Effector memory CD4-positive, alpha-beta T cell (primary cell): ENCODE measurements around the gene TEX101.

Experiments used
- DNase-seq, 3 donors: peaks; one replicate each; pipeline ENCODE4 v3.0.0-alpha.2; 2020
- H3K27ac ChIP-seq: 2 replicates; pipeline ENCODE4 v1.7.0; 2013; ENCODE audit warnings: mild to moderate bottlenecking, low read length, moderate library complexity; ENCODE audit not compliant: insufficient read depth, poor library complexity, severe bottlenecking
- H3K27me3 ChIP-seq: replicated peaks from 2 replicates; pipeline ENCODE4 v1.7.0; 2013; ENCODE audit warnings: mild to moderate bottlenecking, low read length; ENCODE audit not compliant: insufficient read depth, control insufficient read depth, poor library complexity, severe bottlenecking
- H3K36me3 ChIP-seq: 2 replicates; pipeline ENCODE4 v1.7.0; 2013; ENCODE audit warnings: mild to moderate bottlenecking, low read length, moderate library complexity; ENCODE audit not compliant: control insufficient read depth, insufficient read depth
- H3K4me1 ChIP-seq: 2 replicates; pipeline ENCODE4 v1.7.0; 2013; ENCODE audit warnings: low read length, mild to moderate bottlenecking; ENCODE audit not compliant: control insufficient read depth, insufficient read depth, poor library complexity, severe bottlenecking
- H3K4me3 ChIP-seq: 2 replicates; pipeline ENCODE4 v1.7.0; 2013; ENCODE audit warnings: low read length, low read depth, mild to moderate bottlenecking; ENCODE audit not compliant: insufficient read depth, poor library complexity, severe bottlenecking
- H3K9me3 ChIP-seq: 2 replicates; pipeline ENCODE4 v1.7.0; 2013; ENCODE audit warnings: mild to moderate bottlenecking, low read length, moderate library complexity; ENCODE audit not compliant: control insufficient read depth

The TEX101 gene

DNA sequence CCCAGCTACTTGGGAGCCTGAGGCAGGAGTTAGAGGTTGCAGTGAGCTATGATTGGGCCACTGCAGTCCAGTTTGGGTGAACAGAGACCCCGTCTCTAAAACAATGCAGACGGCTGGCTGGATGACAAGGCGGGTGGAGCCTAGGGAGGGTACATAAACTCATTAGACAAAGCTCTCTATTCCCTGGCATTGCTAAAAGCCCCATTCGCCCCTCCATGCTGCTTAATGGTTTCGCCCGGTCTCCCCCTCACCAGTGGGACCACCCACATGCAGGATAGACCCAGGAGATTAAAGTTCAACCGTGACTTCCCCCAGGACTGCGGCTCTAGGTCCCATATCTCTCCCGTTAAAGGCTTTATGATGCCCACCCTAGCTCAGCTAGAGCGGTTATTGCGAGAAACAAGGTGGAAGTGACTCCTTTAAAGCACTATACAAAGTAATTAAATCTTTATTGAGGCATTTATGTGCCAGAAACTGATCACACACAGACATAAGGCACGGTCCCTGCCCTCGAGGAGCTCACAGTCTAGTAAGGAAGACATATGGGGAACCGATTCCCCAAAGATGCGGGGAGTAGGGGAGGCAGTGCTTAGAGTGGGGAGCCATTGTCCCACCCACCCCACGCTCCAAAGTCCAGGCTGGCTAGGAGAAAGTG, 45.8 kb downstream of the TEX101 start:
- Histone ChIP-seq H3K27me3 (no peaks in the 10 kb centered on the region), H3K4me1 (peaks cover 13% of the 10 kb centered on the region), H3K4me3 (no peak overlapping the region), H3K36me3 (no peaks in the 10 kb centered on the region), H3K9me3 (no peaks in the 10 kb centered on the region), H3K27ac (no peak overlapping the region)
- DNase-seq: no peak

DNA sequence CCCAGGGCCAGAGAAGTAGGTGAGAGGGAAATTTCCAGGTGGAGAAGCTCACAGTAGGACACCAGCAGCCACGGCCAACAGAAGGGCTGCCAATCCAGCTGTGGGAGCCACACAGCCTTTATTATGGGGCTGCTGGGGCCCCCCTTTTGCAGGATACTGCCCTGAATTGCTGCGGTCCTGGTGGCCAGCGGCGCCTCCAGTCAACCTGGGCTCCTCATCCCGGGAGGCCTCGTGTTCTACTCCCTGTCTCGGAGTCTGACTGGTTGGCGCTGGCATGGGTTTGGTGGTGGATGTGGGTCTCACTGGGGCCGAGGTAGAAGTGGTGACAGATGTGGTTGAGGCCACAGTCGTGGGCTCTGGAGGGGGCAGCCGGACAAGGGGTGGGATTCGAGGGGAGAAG, 46.6 kb downstream of the TEX101 start:
- Histone ChIP-seq H3K36me3 (no peaks in the 10 kb centered on the region), H3K27ac (no peak overlapping the region), H3K4me1 (peaks cover 13% of the 10 kb centered on the region), H3K4me3 (no peak overlapping the region), H3K9me3 (no peaks in the 10 kb centered on the region), H3K27me3 (no peaks in the 10 kb centered on the region)
- DNase-seq: no peak

DNA sequence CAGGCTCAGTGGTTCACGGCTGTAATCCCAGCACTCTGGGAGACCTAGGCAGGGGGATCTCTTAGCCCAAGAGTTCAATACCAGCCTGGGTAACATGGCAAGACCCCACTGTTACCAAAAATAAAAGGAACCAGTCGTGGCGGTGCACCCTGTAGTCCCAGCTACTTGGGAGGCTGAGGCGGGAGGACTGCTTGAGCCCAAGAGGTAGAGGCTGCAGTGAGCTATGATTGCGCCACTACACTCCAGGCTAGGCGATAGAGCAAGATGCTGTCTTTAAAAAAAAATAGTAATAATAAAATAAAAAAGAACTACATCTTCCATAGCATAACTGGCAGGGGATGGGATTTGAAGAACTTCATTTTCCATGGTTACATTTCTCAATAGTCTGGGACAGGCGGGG, 47.7 kb downstream of the TEX101 start:
- Histone ChIP-seq H3K36me3 (no peaks in the 10 kb centered on the region), H3K27me3 (no peaks in the 10 kb centered on the region), H3K4me1 (peaks cover 13% of the 10 kb centered on the region), H3K27ac (no peak overlapping the region), H3K4me3 (no peak overlapping the region), H3K9me3 (no peaks in the 10 kb centered on the region)
- no peak for DNase-seq

DNA sequence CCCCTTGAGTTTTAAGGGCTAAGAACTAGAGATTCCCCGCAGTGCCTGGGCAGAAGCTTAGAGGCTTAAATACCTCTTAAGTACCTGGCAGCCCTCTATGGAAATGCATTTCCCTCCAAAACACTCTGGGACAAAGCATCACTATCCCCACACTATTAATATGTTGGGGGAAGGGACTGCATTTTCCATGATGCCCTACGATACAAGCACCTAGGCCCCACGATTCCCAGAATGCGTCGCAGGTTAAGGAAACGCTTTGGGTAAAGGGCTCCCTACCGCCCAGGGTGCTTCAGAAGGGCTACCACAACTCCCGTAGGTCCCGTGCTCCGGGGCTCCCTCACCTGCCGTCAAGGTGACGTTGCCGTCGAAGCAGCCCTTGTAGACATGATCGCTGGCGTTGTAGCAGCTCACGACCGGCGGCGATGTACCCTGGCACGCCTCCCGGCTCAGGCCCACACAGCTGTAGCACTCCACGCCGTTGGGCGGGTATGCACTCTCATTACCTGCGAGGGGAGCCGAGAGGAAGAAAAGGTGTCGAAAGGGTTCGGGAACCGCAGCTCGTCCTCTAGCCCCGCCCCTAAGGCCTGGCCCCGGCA, 48.2 kb downstream of the TEX101 start:
- no peak for DNase-seq
- peaks cover 17% of the 10 kb centered on the region for H3K4me1 ChIP-seq
- peak overlapping the region; percentile 57 for H3K27ac ChIP-seq
- peak overlapping the region; percentile 62 for H3K4me3 ChIP-seq
- H3K36me3 ChIP-seq: no peaks in the 10 kb centered on the region
- H3K9me3 ChIP-seq: no peaks in the 10 kb centered on the region
- H3K27me3 ChIP-seq: no peaks in the 10 kb centered on the region

DNA sequence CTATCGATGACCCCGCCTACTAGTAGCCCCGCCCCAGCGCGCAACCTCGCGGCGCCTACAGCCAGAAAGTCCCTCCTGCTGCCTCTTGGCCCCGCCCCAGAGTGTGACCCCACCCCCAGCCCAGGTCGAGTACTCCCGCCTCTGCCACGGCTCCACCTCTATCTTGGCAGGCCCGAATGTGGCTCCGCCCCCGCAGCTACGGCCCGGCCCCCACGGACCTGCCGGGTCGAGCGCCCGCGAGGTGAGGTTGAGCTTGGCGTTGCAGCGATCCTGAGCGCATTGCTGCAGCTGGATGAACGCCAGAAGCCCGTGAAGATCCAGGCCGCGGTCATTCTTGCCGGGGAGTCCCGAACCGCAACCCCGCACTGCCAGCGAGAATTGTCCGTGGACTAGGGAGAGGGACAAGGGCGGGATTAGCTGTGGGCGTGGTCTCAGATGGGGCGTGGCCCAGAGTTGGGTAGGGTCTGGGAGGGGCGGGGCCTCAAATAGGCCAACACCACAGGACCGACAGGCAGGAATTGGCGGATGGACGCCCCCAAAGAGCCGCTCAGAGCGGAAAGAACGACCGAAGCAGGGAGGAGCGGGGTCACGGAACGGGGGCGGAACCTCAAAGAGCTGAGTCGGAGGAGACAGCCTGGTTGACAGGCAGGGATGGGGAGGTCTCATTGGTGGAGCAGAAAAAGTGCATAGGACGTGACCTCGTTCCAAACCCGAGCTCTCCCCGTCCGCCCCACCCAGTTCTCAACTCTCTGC, 48.9 kb downstream of the TEX101 start:
- H3K4me3 ChIP-seq: peak overlapping the region; percentile 62
- H3K27me3 ChIP-seq: no peaks in the 10 kb centered on the region
- peaks cover 21% of the 10 kb centered on the region for H3K4me1 ChIP-seq
- no peaks in the 10 kb centered on the region for H3K36me3 ChIP-seq
- peak; percentile 99 to 100 (median 99) for DNase-seq
- H3K27ac ChIP-seq: peak overlapping the region; percentile 83
- no peaks in the 10 kb centered on the region for H3K9me3 ChIP-seq

DNA sequence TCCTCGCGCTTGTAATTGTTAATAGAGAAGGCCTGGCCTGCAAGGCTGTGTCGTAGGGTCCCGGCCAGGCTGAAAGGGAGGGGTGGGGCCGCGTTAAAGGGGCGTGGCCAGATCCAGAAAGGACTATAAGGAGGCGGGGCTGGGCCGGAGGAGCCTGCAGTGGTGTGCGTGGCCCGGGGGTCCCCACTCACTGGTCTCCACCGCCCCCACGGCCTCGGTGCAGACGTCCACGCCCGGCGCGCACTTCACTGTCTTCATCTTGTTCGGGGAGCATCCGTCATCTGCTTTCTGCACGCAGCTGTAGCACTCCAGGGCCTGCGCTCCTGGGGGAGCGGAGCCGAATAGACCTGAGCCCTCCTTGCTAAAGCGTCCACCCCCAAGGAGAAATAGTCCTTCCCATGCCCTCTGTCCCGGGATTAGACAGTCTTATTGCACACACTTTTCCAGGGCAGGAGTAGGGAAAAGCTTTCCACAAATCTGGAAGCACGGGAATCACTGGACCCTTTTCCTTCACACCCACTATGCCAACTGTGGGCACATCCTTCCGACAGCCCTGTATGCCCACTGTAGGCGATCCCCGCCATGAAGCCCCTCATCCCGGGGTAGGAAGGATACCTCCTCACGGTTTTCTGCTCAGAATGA, 49.6 kb downstream of the TEX101 start:
- Histone ChIP-seq H3K27me3 (no peaks in the 10 kb centered on the region), H3K4me1 (peaks cover 28% of the 10 kb centered on the region), H3K36me3 (no peaks in the 10 kb centered on the region), H3K27ac (peak overlapping the region; percentile 83), H3K9me3 (no peaks in the 10 kb centered on the region), H3K4me3 (peak overlapping the region; percentile 62)
- DNase-seq: no peak

DNA sequence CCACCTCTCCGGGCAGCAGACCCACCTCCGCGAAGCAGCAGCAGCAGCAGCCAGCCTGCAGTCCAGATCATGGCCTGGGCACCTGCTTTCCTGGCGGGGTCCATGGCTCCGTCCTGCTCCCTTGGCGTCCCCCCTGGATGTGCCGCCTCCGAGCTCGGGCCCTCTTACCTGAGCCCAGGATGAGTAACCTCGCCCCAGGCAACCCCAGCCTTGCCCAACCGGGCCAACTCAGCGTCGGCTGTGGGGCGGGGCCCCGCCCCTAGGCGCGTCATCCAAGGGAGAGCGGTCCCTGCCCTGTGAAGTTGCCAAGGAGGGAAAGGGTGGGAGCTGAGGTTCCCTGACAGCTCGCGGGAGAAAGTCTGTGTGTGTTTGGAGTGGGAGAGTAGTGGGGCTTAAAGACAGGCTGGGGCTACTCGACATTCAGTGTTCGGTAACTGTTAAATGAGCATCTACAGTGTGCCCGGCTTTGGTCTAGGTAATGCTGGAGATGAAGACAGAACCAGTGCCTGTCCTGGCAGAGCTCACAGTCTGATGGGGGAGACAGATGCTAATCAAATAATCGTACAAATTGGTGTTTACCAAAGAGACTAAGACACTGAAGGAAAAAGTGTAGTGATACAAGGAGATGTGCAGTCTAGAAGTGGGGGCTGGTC, 50.9 kb downstream of the TEX101 start, which contains the start of gene LYPD3:
LYPD3 (minus strand) TSS at position 141 of the 653 bp plus-strand sequence; CDS start at position 104, 37 bp downstream.
- Histone ChIP-seq H3K27me3 (no peaks in the 10 kb centered on the region), H3K4me3 (peak within 1 kb of the TSS; percentile 62), H3K4me1 (peaks cover 34% of the 10 kb centered on the region), H3K36me3 (no peaks in the 10 kb centered on the region), H3K27ac (peak within 1 kb of the TSS; percentile 83), H3K9me3 (no peaks in the 10 kb centered on the region)
- no peak for DNase-seq

DNA sequence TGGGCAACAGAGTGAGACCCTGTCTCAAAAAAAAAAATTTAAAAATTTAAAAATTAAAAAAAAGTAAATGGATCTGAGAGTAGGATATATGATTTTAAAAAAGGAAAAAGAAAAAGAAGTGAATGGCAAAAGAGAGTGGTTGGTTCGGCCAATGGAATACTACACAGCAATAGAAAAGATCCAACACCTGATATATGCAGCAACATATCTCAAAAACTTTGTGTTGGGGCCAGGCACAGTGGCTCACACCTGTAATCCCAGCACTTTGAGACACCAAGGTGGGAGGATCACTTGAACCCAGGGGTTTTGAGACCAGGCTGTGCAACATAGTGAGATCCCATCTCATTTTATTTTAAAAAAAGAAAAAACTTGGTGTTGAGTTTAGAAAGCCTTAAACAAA, 52.1 kb downstream of the TEX101 start:
- DNase-seq: no peak
- Histone ChIP-seq H3K27ac (no peak overlapping the region), H3K27me3 (no peaks in the 10 kb centered on the region), H3K4me1 (peaks cover 34% of the 10 kb centered on the region), H3K4me3 (no peak overlapping the region), H3K36me3 (no peaks in the 10 kb centered on the region), H3K9me3 (no peaks in the 10 kb centered on the region)

DNA sequence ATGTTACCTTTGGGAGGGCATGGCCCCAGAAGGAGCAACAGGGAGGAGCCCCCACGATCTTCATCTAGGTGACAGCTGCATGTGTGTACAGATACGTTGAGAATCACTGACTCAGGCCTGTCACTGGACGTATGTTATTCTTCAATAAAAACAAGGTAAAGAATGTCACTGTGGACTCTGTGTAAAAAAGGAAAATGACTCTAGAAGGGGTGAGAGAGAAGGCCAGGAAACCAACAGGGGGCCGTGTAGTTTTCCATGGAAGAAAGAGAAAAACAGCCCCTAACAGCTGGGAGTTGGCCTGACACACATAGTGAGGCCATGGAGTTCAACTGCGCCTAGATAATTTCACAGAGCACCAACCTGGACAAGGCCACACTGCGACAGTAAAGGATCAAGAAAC, 52.6 kb downstream of the TEX101 start:
- Histone ChIP-seq H3K4me1 (peaks cover 30% of the 10 kb centered on the region), H3K27ac (no peak overlapping the region), H3K4me3 (no peak overlapping the region), H3K27me3 (no peaks in the 10 kb centered on the region), H3K9me3 (no peaks in the 10 kb centered on the region), H3K36me3 (no peaks in the 10 kb centered on the region)
- no peak for DNase-seq
